PC-3 (cell line): Measurements from ENCODE around the gene LYVE1.

Source experiments
- EZH2 ChIP-seq: fragments of 300-600 bp; sonication (generic); IDR thresholded peaks from one replicate; pipeline ENCODE4 v1.6.1; 2017; ENCODE audit warnings: antibody characterized with exemption, mild to moderate bottlenecking, low read length; ENCODE audit not compliant: unreplicated experiment
- EZH2phosphoT487 ChIP-seq: fragments of 300-600 bp; sonication (generic); IDR thresholded peaks from 2 replicates; pipeline ENCODE4 v1.6.1; 2018; ENCODE audit warnings: mild to moderate bottlenecking, antibody characterized with exemption, low read length, borderline replicate concordance
- TF ChIP-seq, protein P1 (sequence below): fragments of 300-600 bp; sonication (generic); conservative IDR thresholded peaks from 2 replicates; pipeline ENCODE4 v1.5.1; 2017; ENCODE audit warnings: antibody characterized with exemption, low read depth, mild to moderate bottlenecking, low read length

DNA sequence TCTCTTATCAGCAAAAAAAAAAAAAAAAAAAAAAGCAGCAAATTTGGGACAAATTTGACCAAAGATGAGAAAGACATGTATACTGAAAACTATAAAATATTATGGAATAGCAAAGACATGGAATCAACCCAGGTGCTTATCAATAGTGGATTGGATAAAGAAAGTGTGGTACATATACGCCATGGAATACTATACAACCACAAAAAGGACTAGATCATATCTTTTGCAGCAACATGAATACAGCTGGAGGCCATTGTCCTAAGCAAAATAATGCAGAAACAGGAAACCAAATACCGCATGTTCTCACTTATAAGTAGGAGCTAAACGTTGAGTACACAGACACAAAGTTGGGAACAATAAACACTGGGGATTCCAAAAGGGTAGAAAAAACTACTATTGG lies 25.7 kb downstream of the LYVE1 start:
- TF ChIP-seq, protein P1, sequence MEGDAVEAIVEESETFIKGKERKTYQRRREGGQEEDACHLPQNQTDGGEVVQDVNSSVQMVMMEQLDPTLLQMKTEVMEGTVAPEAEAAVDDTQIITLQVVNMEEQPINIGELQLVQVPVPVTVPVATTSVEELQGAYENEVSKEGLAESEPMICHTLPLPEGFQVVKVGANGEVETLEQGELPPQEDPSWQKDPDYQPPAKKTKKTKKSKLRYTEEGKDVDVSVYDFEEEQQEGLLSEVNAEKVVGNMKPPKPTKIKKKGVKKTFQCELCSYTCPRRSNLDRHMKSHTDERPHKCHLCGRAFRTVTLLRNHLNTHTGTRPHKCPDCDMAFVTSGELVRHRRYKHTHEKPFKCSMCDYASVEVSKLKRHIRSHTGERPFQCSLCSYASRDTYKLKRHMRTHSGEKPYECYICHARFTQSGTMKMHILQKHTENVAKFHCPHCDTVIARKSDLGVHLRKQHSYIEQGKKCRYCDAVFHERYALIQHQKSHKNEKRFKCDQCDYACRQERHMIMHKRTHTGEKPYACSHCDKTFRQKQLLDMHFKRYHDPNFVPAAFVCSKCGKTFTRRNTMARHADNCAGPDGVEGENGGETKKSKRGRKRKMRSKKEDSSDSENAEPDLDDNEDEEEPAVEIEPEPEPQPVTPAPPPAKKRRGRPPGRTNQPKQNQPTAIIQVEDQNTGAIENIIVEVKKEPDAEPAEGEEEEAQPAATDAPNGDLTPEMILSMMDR = no peak
- TF ChIP-seq EZH2 = no peak
- no peak for TF ChIP-seq EZH2phosphoT487
